ENCODE measurements around the gene GSK3B. TPM values are rescaled to one million over a fixed set of nuclear protein-coding genes. Genes with fewer than 3 reads are reported as not detected.

The GSK3B gene
- total RNA-seq, 2 donors from 2014 or later = 57.3 to 59.8 TPM

GRCh38 chr3:119794971-119795612 lies 299.2 kb downstream of the GSK3B start:
- peak overlapping the region; percentile 90 for H3K27ac Mint-ChIP-seq
- Histone ChIP-seq H3K27ac (ENCODE audit: low read depth, low read length) (no peak overlapping the region), H3K4me3 (ENCODE audit: low read length) (peak overlapping the region; percentile 21), H3K9ac (ENCODE audit: extremely low read depth, low read length, poor library complexity, severe bottlenecking) (no peak overlapping the region), H3K36me3 (ENCODE audit: control insufficient read depth, insufficient read depth, low read length) (no peaks in the 10 kb centered on the region), H3K4me1 (ENCODE audit: control insufficient read depth, insufficient read depth, low read length) (no peaks in the 10 kb centered on the region), H3K9me3 (ENCODE audit: control insufficient read depth, low read length) (no peaks in the 10 kb centered on the region), H3K27me3 (ENCODE audit: control insufficient read depth, insufficient read depth, low read length, poor library complexity, severe bottlenecking) (no peaks in the 10 kb centered on the region)
- H3K4me1 Mint-ChIP-seq = peaks cover 19% of the 10 kb centered on the region
- H3K9me3 Mint-ChIP-seq = peaks cover 2% of the 10 kb centered on the region
- peak; percentile 89 for DNase-seq
- TF ChIP-seq, protein P1, sequence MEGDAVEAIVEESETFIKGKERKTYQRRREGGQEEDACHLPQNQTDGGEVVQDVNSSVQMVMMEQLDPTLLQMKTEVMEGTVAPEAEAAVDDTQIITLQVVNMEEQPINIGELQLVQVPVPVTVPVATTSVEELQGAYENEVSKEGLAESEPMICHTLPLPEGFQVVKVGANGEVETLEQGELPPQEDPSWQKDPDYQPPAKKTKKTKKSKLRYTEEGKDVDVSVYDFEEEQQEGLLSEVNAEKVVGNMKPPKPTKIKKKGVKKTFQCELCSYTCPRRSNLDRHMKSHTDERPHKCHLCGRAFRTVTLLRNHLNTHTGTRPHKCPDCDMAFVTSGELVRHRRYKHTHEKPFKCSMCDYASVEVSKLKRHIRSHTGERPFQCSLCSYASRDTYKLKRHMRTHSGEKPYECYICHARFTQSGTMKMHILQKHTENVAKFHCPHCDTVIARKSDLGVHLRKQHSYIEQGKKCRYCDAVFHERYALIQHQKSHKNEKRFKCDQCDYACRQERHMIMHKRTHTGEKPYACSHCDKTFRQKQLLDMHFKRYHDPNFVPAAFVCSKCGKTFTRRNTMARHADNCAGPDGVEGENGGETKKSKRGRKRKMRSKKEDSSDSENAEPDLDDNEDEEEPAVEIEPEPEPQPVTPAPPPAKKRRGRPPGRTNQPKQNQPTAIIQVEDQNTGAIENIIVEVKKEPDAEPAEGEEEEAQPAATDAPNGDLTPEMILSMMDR (conservative IDR thresholded peaks at IDR 0.05) = no peak
- H3K27me3 Mint-ChIP-seq (ENCODE audit: insufficient read depth) = no peaks in the 10 kb centered on the region
- peak overlapping the region; percentile 1 for H3K4me3 Mint-ChIP-seq
- no peaks in the 10 kb centered on the region for H3K36me3 Mint-ChIP-seq (ENCODE audit: low read depth)
- 35 to 52% methylated on average over 4 to 5 of the region's 5 CpGs for WGBS, 2 experiments (ENCODE audit: insufficient coverage in 1 of 2, insufficient read length in 1 of 2)

DNA sequence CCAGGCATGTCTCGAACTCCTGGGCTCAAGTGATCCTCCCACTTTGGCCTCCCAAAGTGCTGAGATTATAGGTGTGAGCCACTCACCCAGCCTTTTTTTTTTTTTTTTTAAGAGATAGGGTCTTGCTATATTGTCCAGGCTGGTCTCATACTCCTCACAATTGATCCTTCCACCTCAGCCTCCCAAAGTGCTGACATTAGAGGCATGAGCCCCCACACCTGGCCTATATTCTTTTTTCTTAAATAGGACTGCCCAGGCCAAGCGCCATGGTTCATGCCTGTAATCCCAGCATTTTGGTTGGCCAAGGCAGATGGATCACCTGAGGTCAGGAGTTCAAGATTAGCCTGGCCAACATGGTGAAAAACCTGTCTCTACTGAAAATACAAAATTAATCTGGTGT lies 299.8 kb downstream of the GSK3B start:
- no peak overlapping the region for H3K27ac ChIP-seq (ENCODE audit: low read depth, low read length)
- no peak overlapping the region for H3K4me3 ChIP-seq (ENCODE audit: low read length)
- no peaks in the 10 kb centered on the region for H3K36me3 ChIP-seq (ENCODE audit: control insufficient read depth, insufficient read depth, low read length)
- H3K9me3 ChIP-seq (ENCODE audit: control insufficient read depth, low read length) = no peaks in the 10 kb centered on the region
- TF ChIP-seq, protein P1 (conservative IDR thresholded peaks at IDR 0.05) = no peak
- Mint-ChIP-seq H3K4me1 (peaks cover 19% of the 10 kb centered on the region), H3K27ac (no peak overlapping the region), H3K9me3 (peaks cover 2% of the 10 kb centered on the region), H3K27me3 (ENCODE audit: insufficient read depth) (no peaks in the 10 kb centered on the region), H3K4me3 (no peak overlapping the region), H3K36me3 (ENCODE audit: low read depth) (no peaks in the 10 kb centered on the region)
- no peak for DNase-seq
- H3K27me3 ChIP-seq (ENCODE audit: control insufficient read depth, insufficient read depth, low read length, poor library complexity, severe bottlenecking) = no peaks in the 10 kb centered on the region
- H3K4me1 ChIP-seq (ENCODE audit: control insufficient read depth, insufficient read depth, low read length) = no peaks in the 10 kb centered on the region
- WGBS, 2 experiments (ENCODE audit: insufficient coverage in 1 of 2, insufficient read length in 1 of 2) = 90 to 95% methylated on average over 2 of the region's 2 CpGs
- H3K9ac ChIP-seq (ENCODE audit: extremely low read depth, low read length, poor library complexity, severe bottlenecking) = no peak overlapping the region

DNA sequence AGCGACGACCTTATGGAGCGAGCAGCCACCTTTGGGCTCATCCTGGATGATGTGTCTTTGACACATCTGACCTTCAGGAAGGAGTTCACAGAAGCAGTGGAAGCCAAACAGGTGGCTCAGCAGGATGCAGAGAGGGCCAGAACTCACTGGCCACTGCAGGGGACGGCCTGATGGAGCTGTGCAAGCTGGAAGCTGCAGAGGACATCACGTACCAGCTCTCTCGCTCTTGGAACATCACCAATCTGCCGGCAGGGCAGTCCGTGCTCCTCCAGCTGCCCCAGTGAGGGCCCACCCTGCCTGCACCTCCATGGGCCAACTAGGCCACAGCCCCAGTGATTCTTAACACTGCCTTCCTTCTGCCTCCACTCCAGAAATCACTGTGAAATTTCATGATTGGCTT lies 302.0 kb downstream of the GSK3B start:
- TF ChIP-seq, protein P1 (conservative IDR thresholded peaks at IDR 0.05) = no peak
- no peak overlapping the region for H3K27ac ChIP-seq (ENCODE audit: low read depth, low read length)
- Mint-ChIP-seq H3K9me3 (peaks cover 2% of the 10 kb centered on the region), H3K36me3 (ENCODE audit: low read depth) (no peaks in the 10 kb centered on the region), H3K27me3 (ENCODE audit: insufficient read depth) (no peaks in the 10 kb centered on the region), H3K4me3 (no peak overlapping the region), H3K4me1 (peaks cover 19% of the 10 kb centered on the region), H3K27ac (no peak overlapping the region)
- no peaks in the 10 kb centered on the region for H3K9me3 ChIP-seq (ENCODE audit: control insufficient read depth, low read length)
- no peaks in the 10 kb centered on the region for H3K4me1 ChIP-seq (ENCODE audit: control insufficient read depth, insufficient read depth, low read length)
- H3K4me3 ChIP-seq (ENCODE audit: low read length) = no peak overlapping the region
- WGBS, 2 experiments (ENCODE audit: insufficient coverage in 1 of 2, insufficient read length in 1 of 2) = 92 to 94% methylated on average over 8 of the region's 8 CpGs
- H3K36me3 ChIP-seq (ENCODE audit: control insufficient read depth, insufficient read depth, low read length) = no peaks in the 10 kb centered on the region
- H3K27me3 ChIP-seq (ENCODE audit: control insufficient read depth, insufficient read depth, low read length, poor library complexity, severe bottlenecking) = no peaks in the 10 kb centered on the region
- no peak overlapping the region for H3K9ac ChIP-seq (ENCODE audit: extremely low read depth, low read length, poor library complexity, severe bottlenecking)
- DNase-seq = no peak
